Ishikawa (cell line): ENCODE results near the gene PGBD5.

ENCODE experiments used
- CEBPB ChIP-seq: IDR thresholded peaks from 2 replicates; pipeline ENCODE4 v1.6.1; 2012
- CREB1 ChIP-seq: IDR thresholded peaks from 2 replicates; pipeline ENCODE4 v1.6.1; 2012; ENCODE audit warnings: low read depth
- EGR1 ChIP-seq: IDR thresholded peaks from 2 replicates; pipeline ENCODE4 v1.6.1; 2012
- EP300 ChIP-seq: IDR thresholded peaks from 2 replicates; pipeline ENCODE4 v1.6.1; 2012; ENCODE audit warnings: borderline replicate concordance
- FOXM1 ChIP-seq: IDR thresholded peaks from 2 replicates; pipeline ENCODE4 v1.6.1; 2012; ENCODE audit warnings: low read depth, borderline replicate concordance
- MAX ChIP-seq: IDR thresholded peaks from 2 replicates; pipeline ENCODE4 v1.6.1; 2012
- NFIC ChIP-seq: IDR thresholded peaks from 2 replicates; pipeline ENCODE4 v1.6.1; 2012
- RAD21 ChIP-seq: IDR thresholded peaks from 2 replicates; pipeline ENCODE4 v1.6.1; 2012; ENCODE audit warnings: low read depth
- REST ChIP-seq: IDR thresholded peaks from 2 replicates; pipeline ENCODE4 v1.6.1; 2012; ENCODE audit warnings: low read depth, mild to moderate bottlenecking
- TAF1 ChIP-seq: IDR thresholded peaks from 2 replicates; pipeline ENCODE4 v1.6.1; 2012; ENCODE audit warnings: low read depth, mild to moderate bottlenecking
- TCF12 ChIP-seq: IDR thresholded peaks from 2 replicates; pipeline ENCODE4 v1.6.1; 2012; ENCODE audit warnings: low read depth
- TEAD4 ChIP-seq: IDR thresholded peaks from 2 replicates; pipeline ENCODE4 v1.6.1; 2012
- USF1 ChIP-seq: IDR thresholded peaks from 2 replicates; pipeline ENCODE4 v1.6.1; 2012
- YY1 ChIP-seq: IDR thresholded peaks from 2 replicates; pipeline ENCODE4 v1.6.1; 2012; ENCODE audit warnings: low read depth
- ZBTB7A ChIP-seq: IDR thresholded peaks from 2 replicates; pipeline ENCODE4 v1.6.1; 2012; ENCODE audit warnings: low read depth

Gene PGBD5

GRCh38 chr1:230272557-230272956 is 153.6 kb downstream of the PGBD5 start:
- TF ChIP-seq EGR1 = no peak
- TF ChIP-seq RAD21 = no peak
- TF ChIP-seq USF1 = no peak
- no peak for TF ChIP-seq EP300
- no peak for TF ChIP-seq MAX
- TF ChIP-seq FOXM1 = no peak
- no peak for TF ChIP-seq YY1
- no peak for TF ChIP-seq TCF12
- no peak for TF ChIP-seq CEBPB
- TF ChIP-seq TAF1 = no peak
- no peak for TF ChIP-seq TEAD4
- no peak for TF ChIP-seq REST
- no peak for TF ChIP-seq ZBTB7A

GRCh38 chr1:230271300-230272035 is 154.7 kb downstream of the PGBD5 start:
- TF ChIP-seq USF1 = no peak

- TF ChIP-seq TCF12 (no peak), CREB1 (no peak), FOXM1 (no peak), NFIC (no peak), USF1 (no peak), TEAD4 (no peak), REST (no peak), EGR1 (no peak), TAF1 (no peak), EP300 (no peak), ZBTB7A (no peak), YY1 (no peak)
These were observed 155.4 kb downstream of the PGBD5 start for GRCh38 chr1:230270559-230271281.

- TF ChIP-seq CEBPB (no peak), TCF12 (no peak), FOXM1 (no peak), EGR1 (no peak), TAF1 (no peak)
These were observed 156.0 kb downstream of the PGBD5 start for GRCh38 chr1:230270185-230270558.

- TF ChIP-seq YY1 (peak; percentile 70), CREB1 (no peak), TEAD4 (no peak), REST (no peak), RAD21 (peak; percentile 75), EGR1 (no peak)
These were observed 157.6 kb downstream of the PGBD5 start for GRCh38 chr1:230268371-230269170.
